Smooth muscle cell (in vitro differentiated cells): ENCODE data around the gene GPNMB. TPM values are rescaled to one million over a fixed set of nuclear protein-coding genes. Genes with fewer than 3 reads are reported as not detected.

Experiments
- DNase-seq: peaks from one replicate; lab custom pipeline; 2025; ENCODE audit not compliant: unreplicated experiment; lab: John Stamatoyannopoulos, UW
- H2AFZ ChIP-seq: fragments of 200-600 bp; sonication (generic); 2 replicates; pipeline ENCODE4 v1.6.0; 2016; ENCODE audit warnings: antibody characterized with exemption, low read depth, mild to moderate bottlenecking
- H3F3A ChIP-seq: fragments of 200-600 bp; sonication (generic); 2 replicates; pipeline ENCODE4 v1.6.0; 2017; ENCODE audit warnings: antibody characterized with exemption, low read depth
- H3K27ac ChIP-seq: fragments of 200-600 bp; sonication (generic); 2 replicates; pipeline ENCODE4 v1.5.1; 2016; ENCODE audit warnings: low read depth, mild to moderate bottlenecking
- H3K27me3 ChIP-seq: fragments of 200-600 bp; sonication (generic); 2 replicates; pipeline ENCODE4 v1.6.1; 2016; ENCODE audit warnings: low read depth, mild to moderate bottlenecking
- H3K36me3 ChIP-seq: fragments of 200-600 bp; sonication (generic); 2 replicates; pipeline ENCODE4 v1.5.1; 2016; ENCODE audit warnings: low read depth
- H3K4me1 ChIP-seq: fragments of 200-600 bp; sonication (generic); 2 replicates; pipeline ENCODE4 v1.5.1; 2016; ENCODE audit warnings: low read depth
- H3K4me2 ChIP-seq: fragments of 200-600 bp; sonication (generic); 2 replicates; pipeline ENCODE4 v1.6.0; 2016; ENCODE audit warnings: mild to moderate bottlenecking
- H3K4me3 ChIP-seq: fragments of 200-600 bp; sonication (generic); 2 replicates; pipeline ENCODE4 v1.5.1; 2016; ENCODE audit warnings: mild to moderate bottlenecking
- H3K79me2 ChIP-seq: fragments of 200-600 bp; sonication (generic); 2 replicates; pipeline ENCODE4 v1.6.0; 2016; ENCODE audit warnings: low read depth, mild to moderate bottlenecking
- H3K9ac ChIP-seq: fragments of 200-600 bp; sonication (generic); 2 replicates; pipeline ENCODE4 v1.6.0; 2016; ENCODE audit warnings: low read depth
- H3K9me3 ChIP-seq: fragments of 200-600 bp; sonication (generic); replicated peaks from 2 replicates; pipeline ENCODE4 v1.5.1; 2016; ENCODE audit warnings: low read depth
- H4K20me1 ChIP-seq: fragments of 200-600 bp; sonication (generic); 2 replicates; pipeline ENCODE4 v1.6.0; 2016; ENCODE audit warnings: low read depth
- CTCF ChIP-seq: fragments of 200-600 bp; sonication (generic); IDR thresholded peaks from 2 replicates; pipeline ENCODE4 v1.5.1; 2017; ENCODE audit warnings: borderline replicate concordance, mild to moderate bottlenecking, antibody characterized with exemption; ENCODE audit not compliant: insufficient read depth, poor library complexity, severe bottlenecking
- WGBS: methylation state at CpG from one replicate; pipeline ENCODE4 v1.1.7; 2016; ENCODE audit warnings: low lambda C conversion rate; 5-methylcytosine and 5-hydroxymethylcytosine counted together
- polyA plus RNA-seq: library from polyadenylated mRNA; unstranded; fragments of >200 nt; fragmentation: Nextera tagmentation; extraction: Ambion mirVana; gene quantifications from 2 replicates; pipeline ENCODE4 v1.2.1, GENCODE V29; 2016
- total RNA-seq: library from RNA; depleted of rRNA; stranded (reverse); fragments of >200 nt; gene quantifications from 2 replicates; pipeline ENCODE4 v1.2.3, GENCODE V29; 2014

Gene GPNMB
- total and polyA plus RNA-seq, 2 experiments from 2014 or later, result 13.6 to 26.1 TPM

- H4K20me1 ChIP-seq, result no peaks in the 10 kb centered on the region
- H3F3A ChIP-seq, result no peaks in the 10 kb centered on the region
- no peak overlapping the region for H3K9ac ChIP-seq
- DNase-seq, result no peak
- no peak overlapping the region for H3K4me3 ChIP-seq
- no peaks in the 10 kb centered on the region for H3K79me2 ChIP-seq
- H3K9me3 ChIP-seq, result no peaks in the 10 kb centered on the region
- H2AFZ ChIP-seq, result no peak overlapping the region
- TF ChIP-seq CTCF, result no peak
- H3K27me3 ChIP-seq, result peaks cover 9% of the 10 kb centered on the region
- H3K4me1 ChIP-seq, result no peaks in the 10 kb centered on the region
- 92% methylated on average over 2 of the region's 2 CpGs for WGBS
- H3K4me2 ChIP-seq, result no peak overlapping the region
- no peaks in the 10 kb centered on the region for H3K36me3 ChIP-seq
- H3K27ac ChIP-seq, result no peak overlapping the region
These were observed 20.3 kb downstream of the GPNMB start for GRCh38 chr7:23266918-23267317.

- H3K79me2 ChIP-seq, result no peaks in the 10 kb centered on the region
- peaks cover 9% of the 10 kb centered on the region for H3K27me3 ChIP-seq
- H3K9me3 ChIP-seq, result no peaks in the 10 kb centered on the region
- no peak overlapping the region for H3K27ac ChIP-seq
- H3F3A ChIP-seq, result peaks cover 2% of the 10 kb centered on the region
- TF ChIP-seq CTCF, result no peak
- no peak overlapping the region for H3K4me3 ChIP-seq
- WGBS, result 93% methylated on average over 2 of the region's 2 CpGs
- no peaks in the 10 kb centered on the region for H4K20me1 ChIP-seq
- no peak overlapping the region for H3K9ac ChIP-seq
- H3K36me3 ChIP-seq, result no peaks in the 10 kb centered on the region
- H2AFZ ChIP-seq, result no peak overlapping the region
- no peaks in the 10 kb centered on the region for H3K4me1 ChIP-seq
- DNase-seq, result no peak
- H3K4me2 ChIP-seq, result no peak overlapping the region
These were observed 20.8 kb downstream of the GPNMB start for GRCh38 chr7:23267357-23267756.

- H3F3A ChIP-seq, result peaks cover 5% of the 10 kb centered on the region
- H3K36me3 ChIP-seq, result no peaks in the 10 kb centered on the region
- H3K9ac ChIP-seq, result no peak overlapping the region
- H3K27me3 ChIP-seq, result peaks cover 9% of the 10 kb centered on the region
- WGBS, result 100% methylated on average over 2 of the region's 2 CpGs
- H3K4me3 ChIP-seq, result no peak overlapping the region
- no peaks in the 10 kb centered on the region for H3K79me2 ChIP-seq
- H2AFZ ChIP-seq, result no peak overlapping the region
- no peak for DNase-seq
- H3K4me2 ChIP-seq, result no peak overlapping the region
- H3K9me3 ChIP-seq, result no peaks in the 10 kb centered on the region
- no peaks in the 10 kb centered on the region for H3K4me1 ChIP-seq
- TF ChIP-seq CTCF, result no peak
- H4K20me1 ChIP-seq, result no peaks in the 10 kb centered on the region
- H3K27ac ChIP-seq, result no peak overlapping the region
These were observed 21.6 kb downstream of the GPNMB start for GRCh38 chr7:23268167-23268566.

- Histone ChIP-seq H3K36me3 (no peaks in the 10 kb centered on the region), H3K9me3 (no peaks in the 10 kb centered on the region), H3K27ac (no peak overlapping the region), H3K4me3 (no peak overlapping the region), H3K4me2 (no peak overlapping the region), H4K20me1 (no peaks in the 10 kb centered on the region), H3K27me3 (peaks cover 9% of the 10 kb centered on the region), H3K9ac (no peak overlapping the region), H3F3A (peaks cover 10% of the 10 kb centered on the region), H2AFZ (no peak overlapping the region), H3K79me2 (no peaks in the 10 kb centered on the region), H3K4me1 (peaks cover 5% of the 10 kb centered on the region)
- no peak for DNase-seq
- no peak for TF ChIP-seq CTCF
- 82% methylated on average over 4 of the region's 4 CpGs for WGBS
These were observed 22.2 kb downstream of the GPNMB start for GRCh38 chr7:23268746-23269145.
